ENCODE results near the gene RBM20.

Gene RBM20

GRCh38 chr10:110780704-110781103 is 136.6 kb downstream of the RBM20 start:
- TF ChIP-seq CTCF (conservative IDR thresholded peaks at IDR 0.05; ENCODE audit: low read depth, low read length), result no peak
- no peak for DNase-seq (ENCODE audit: low read depth)
- no peak overlapping the region for H3K4me3 ChIP-seq (ENCODE audit: low read length)

GRCh38 chr10:110781139-110781538 is 137.0 kb downstream of the RBM20 start:
- no peak overlapping the region for H3K4me3 ChIP-seq (ENCODE audit: low read length)
- TF ChIP-seq CTCF (conservative IDR thresholded peaks at IDR 0.05; ENCODE audit: low read depth, low read length), result no peak
- DNase-seq (ENCODE audit: low read depth), result no peak

GRCh38 chr10:110782616-110783015 is 138.5 kb downstream of the RBM20 start:
- no peak overlapping the region for H3K4me3 ChIP-seq (ENCODE audit: low read length)

GRCh38 chr10:110783509-110784107 is 139.5 kb downstream of the RBM20 start:
- no peak overlapping the region for H3K4me3 ChIP-seq (ENCODE audit: low read length)
- no peak for TF ChIP-seq CTCF (conservative IDR thresholded peaks at IDR 0.05; ENCODE audit: low read depth, low read length)
- peak; percentile 23 for DNase-seq (ENCODE audit: low read depth)

More at GRCh38 chr10:110782616-110783015, 138.5 kb downstream of the RBM20 start:
- no peak for DNase-seq (ENCODE audit: low read depth)
- TF ChIP-seq CTCF (conservative IDR thresholded peaks at IDR 0.05; ENCODE audit: low read depth, low read length), result no peak

GRCh38 chr10:110784198-110784597 is 140.1 kb downstream of the RBM20 start:
- no peak for TF ChIP-seq CTCF (conservative IDR thresholded peaks at IDR 0.05; ENCODE audit: low read depth, low read length)
- no peak for DNase-seq (ENCODE audit: low read depth)
- H3K4me3 ChIP-seq (ENCODE audit: low read length), result no peak overlapping the region

GRCh38 chr10:110786172-110786571 is 142.0 kb downstream of the RBM20 start:
- peak; percentile 30 for DNase-seq (ENCODE audit: low read depth)
- H3K4me3 ChIP-seq (ENCODE audit: low read length), result no peak overlapping the region
- TF ChIP-seq CTCF (conservative IDR thresholded peaks at IDR 0.05; ENCODE audit: low read depth, low read length), result no peak

- H3K4me3 ChIP-seq (ENCODE audit: low read length), result no peak overlapping the region
- no peak for TF ChIP-seq CTCF (conservative IDR thresholded peaks at IDR 0.05; ENCODE audit: low read depth, low read length)
- no peak for DNase-seq (ENCODE audit: low read depth)
Observed at GRCh38 chr10:110788620-110789385, 144.7 kb downstream of the RBM20 start.

Measured in retinal pigment epithelial cell (primary cell).